PC-9 (cell line): ENCODE data around the gene PAH.

Experiments used
- EZH2 ChIP-seq: fragments of 200-600 bp; sonication (generic); IDR thresholded peaks from 2 replicates; pipeline ENCODE4 v1.8.0; 2017; ENCODE audit warnings: antibody characterized with exemption, low read depth
- TF ChIP-seq, protein P1 (sequence below): fragments of 200-600 bp; sonication (generic); conservative IDR thresholded peaks from 2 replicates; pipeline ENCODE4 v1.6.1; 2017; ENCODE audit warnings: mixed run types, antibody characterized with exemption, mild to moderate bottlenecking, moderate library complexity

DNA sequence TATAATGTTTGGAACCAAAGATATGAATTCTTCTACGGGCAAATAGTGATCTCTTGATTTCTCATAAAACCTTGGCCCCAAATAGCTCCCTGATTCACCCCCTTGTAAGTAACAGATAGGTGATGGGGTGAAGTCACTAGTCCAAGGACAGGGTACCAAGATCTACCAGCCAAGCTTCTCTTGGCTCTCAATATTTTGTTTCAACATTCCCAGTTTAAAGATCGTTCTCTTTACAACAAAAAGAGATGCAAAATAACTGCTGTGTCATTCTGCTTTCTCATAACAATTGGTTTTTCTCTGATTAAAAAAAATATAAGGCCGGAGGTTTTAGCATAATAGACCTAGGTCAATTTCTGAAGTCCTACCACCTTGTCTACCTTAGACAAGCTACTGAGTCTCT, 11.8 kb downstream of the PAH start:
- TF ChIP-seq, protein P1, sequence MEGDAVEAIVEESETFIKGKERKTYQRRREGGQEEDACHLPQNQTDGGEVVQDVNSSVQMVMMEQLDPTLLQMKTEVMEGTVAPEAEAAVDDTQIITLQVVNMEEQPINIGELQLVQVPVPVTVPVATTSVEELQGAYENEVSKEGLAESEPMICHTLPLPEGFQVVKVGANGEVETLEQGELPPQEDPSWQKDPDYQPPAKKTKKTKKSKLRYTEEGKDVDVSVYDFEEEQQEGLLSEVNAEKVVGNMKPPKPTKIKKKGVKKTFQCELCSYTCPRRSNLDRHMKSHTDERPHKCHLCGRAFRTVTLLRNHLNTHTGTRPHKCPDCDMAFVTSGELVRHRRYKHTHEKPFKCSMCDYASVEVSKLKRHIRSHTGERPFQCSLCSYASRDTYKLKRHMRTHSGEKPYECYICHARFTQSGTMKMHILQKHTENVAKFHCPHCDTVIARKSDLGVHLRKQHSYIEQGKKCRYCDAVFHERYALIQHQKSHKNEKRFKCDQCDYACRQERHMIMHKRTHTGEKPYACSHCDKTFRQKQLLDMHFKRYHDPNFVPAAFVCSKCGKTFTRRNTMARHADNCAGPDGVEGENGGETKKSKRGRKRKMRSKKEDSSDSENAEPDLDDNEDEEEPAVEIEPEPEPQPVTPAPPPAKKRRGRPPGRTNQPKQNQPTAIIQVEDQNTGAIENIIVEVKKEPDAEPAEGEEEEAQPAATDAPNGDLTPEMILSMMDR, result no peak
- TF ChIP-seq EZH2, result no peak
